ENCODE results near the gene VSX2. TPM values are rescaled to one million over a fixed set of nuclear protein-coding genes. Genes with fewer than 3 reads are reported as not detected.

Gene VSX2
- total RNA-seq, 1 experiment from 2014 or later, result not detected

GRCh38 chr14:74290415-74290814 is 51.2 kb downstream of the VSX2 start:
- DNase-seq, result peak; percentile 83
- Histone ChIP-seq H3K36me3 (replicated peaks; ENCODE audit: control insufficient read depth, insufficient read depth, low read length) (peaks cover 59% of the 10 kb centered on the region), H3K27me3 (ENCODE audit: control insufficient read depth, insufficient read depth, low read length) (no peaks in the 10 kb centered on the region), H3K4me3 (ENCODE audit: insufficient read depth, low read depth, low read length) (no peak overlapping the region)

- H3K27me3 ChIP-seq (ENCODE audit: control insufficient read depth, insufficient read depth, low read length), result no peaks in the 10 kb centered on the region
- peaks cover 50% of the 10 kb centered on the region for H3K36me3 ChIP-seq (replicated peaks; ENCODE audit: control insufficient read depth, insufficient read depth, low read length)
- H3K4me3 ChIP-seq (ENCODE audit: insufficient read depth, low read depth, low read length), result no peak overlapping the region
- no peak for DNase-seq
These were observed 52.8 kb downstream of the VSX2 start for GRCh38 chr14:74292061-74292460.

- H3K27me3 ChIP-seq (ENCODE audit: control insufficient read depth, insufficient read depth, low read length), result no peaks in the 10 kb centered on the region
- no peak overlapping the region for H3K4me3 ChIP-seq (ENCODE audit: insufficient read depth, low read depth, low read length)
- DNase-seq, result no peak
- peaks cover 42% of the 10 kb centered on the region for H3K36me3 ChIP-seq (replicated peaks; ENCODE audit: control insufficient read depth, insufficient read depth, low read length)
These were observed 54.4 kb downstream of the VSX2 start for GRCh38 chr14:74293606-74294005.

GRCh38 chr14:74296037-74296467 is 56.8 kb downstream of the VSX2 start:
- H3K27me3 ChIP-seq (ENCODE audit: control insufficient read depth, insufficient read depth, low read length), result no peaks in the 10 kb centered on the region
- DNase-seq, result no peak
- H3K36me3 ChIP-seq (replicated peaks; ENCODE audit: control insufficient read depth, insufficient read depth, low read length), result peaks cover 38% of the 10 kb centered on the region
- no peak overlapping the region for H3K4me3 ChIP-seq (ENCODE audit: insufficient read depth, low read depth, low read length)

- Histone ChIP-seq H3K27me3 (ENCODE audit: control insufficient read depth, insufficient read depth, low read length) (no peaks in the 10 kb centered on the region), H3K4me3 (ENCODE audit: insufficient read depth, low read depth, low read length) (no peak overlapping the region), H3K36me3 (replicated peaks; ENCODE audit: control insufficient read depth, insufficient read depth, low read length) (peaks cover 23% of the 10 kb centered on the region)
- DNase-seq, result no peak
These were observed 58.7 kb downstream of the VSX2 start for GRCh38 chr14:74297986-74298385.

- Histone ChIP-seq H3K27me3 (ENCODE audit: control insufficient read depth, insufficient read depth, low read length) (no peaks in the 10 kb centered on the region), H3K36me3 (replicated peaks; ENCODE audit: control insufficient read depth, insufficient read depth, low read length) (peaks cover 23% of the 10 kb centered on the region), H3K4me3 (ENCODE audit: insufficient read depth, low read depth, low read length) (no peak overlapping the region)
- no peak for DNase-seq
These were observed 59.9 kb downstream of the VSX2 start for GRCh38 chr14:74299061-74299545.

- Histone ChIP-seq H3K36me3 (replicated peaks; ENCODE audit: control insufficient read depth, insufficient read depth, low read length) (peaks cover 17% of the 10 kb centered on the region), H3K27me3 (ENCODE audit: control insufficient read depth, insufficient read depth, low read length) (no peaks in the 10 kb centered on the region), H3K4me3 (ENCODE audit: insufficient read depth, low read depth, low read length) (peak overlapping the region; percentile 86)
- DNase-seq, result no peak
These were observed 62.4 kb downstream of the VSX2 start for GRCh38 chr14:74301594-74302151.

GRCh38 chr14:74302152-74302628 is 62.9 kb downstream of the VSX2 start:
- Histone ChIP-seq H3K27me3 (ENCODE audit: control insufficient read depth, insufficient read depth, low read length) (no peaks in the 10 kb centered on the region), H3K4me3 (ENCODE audit: insufficient read depth, low read depth, low read length) (peak overlapping the region; percentile 86), H3K36me3 (replicated peaks; ENCODE audit: control insufficient read depth, insufficient read depth, low read length) (peaks cover 17% of the 10 kb centered on the region)
- DNase-seq, result peak; percentile 48

- H3K27me3 ChIP-seq (ENCODE audit: control insufficient read depth, insufficient read depth, low read length), result no peaks in the 10 kb centered on the region
- peaks cover 13% of the 10 kb centered on the region for H3K36me3 ChIP-seq (replicated peaks; ENCODE audit: control insufficient read depth, insufficient read depth, low read length)
- DNase-seq, result peak; percentile 95
- peak within 1 kb of the TSS; percentile 86 for H3K4me3 ChIP-seq (ENCODE audit: insufficient read depth, low read depth, low read length)
These were observed 63.7 kb downstream of the VSX2 start, which contains the start of gene ABCD4 for GRCh38 chr14:74302634-74303569. TSS of gene ABCD4 (minus strand) at chr14:74302934. CDS start at chr14:74302912, 22 bp downstream.

- no peak for DNase-seq
- no peaks in the 10 kb centered on the region for H3K36me3 ChIP-seq (replicated peaks; ENCODE audit: control insufficient read depth, insufficient read depth, low read length)
- H3K4me3 ChIP-seq (ENCODE audit: insufficient read depth, low read depth, low read length), result no peak overlapping the region
- no peaks in the 10 kb centered on the region for H3K27me3 ChIP-seq (ENCODE audit: control insufficient read depth, insufficient read depth, low read length)
These were observed 69.4 kb downstream of the VSX2 start for GRCh38 chr14:74308695-74309094.

- Histone ChIP-seq H3K27me3 (ENCODE audit: control insufficient read depth, insufficient read depth, low read length) (no peaks in the 10 kb centered on the region), H3K36me3 (replicated peaks; ENCODE audit: control insufficient read depth, insufficient read depth, low read length) (no peaks in the 10 kb centered on the region), H3K4me3 (ENCODE audit: insufficient read depth, low read depth, low read length) (no peak overlapping the region)
- DNase-seq, result no peak
These were observed 70.1 kb downstream of the VSX2 start for GRCh38 chr14:74309125-74310022.

GRCh38 chr14:74312161-74312560 is 72.9 kb downstream of the VSX2 start:
- DNase-seq, result no peak
- no peak overlapping the region for H3K4me3 ChIP-seq (ENCODE audit: insufficient read depth, low read depth, low read length)
- no peaks in the 10 kb centered on the region for H3K27me3 ChIP-seq (ENCODE audit: control insufficient read depth, insufficient read depth, low read length)
- H3K36me3 ChIP-seq (replicated peaks; ENCODE audit: control insufficient read depth, insufficient read depth, low read length), result no peaks in the 10 kb centered on the region
